ENCODE measurements around the gene STX1B.

STX1B gene

GRCh38 chr16:31007684-31008083, 2.8 kb downstream of the STX1B start:
- TF ChIP-seq CTCF (IDR thresholded peaks at IDR 0.05; ENCODE audit: low read length) (no peak), EZH2 (IDR thresholded peaks at IDR 0.05; ENCODE audit: borderline replicate concordance, low read length) (no peak)

GRCh38 chr16:31006589-31006988, 3.8 kb downstream of the STX1B start:
- no peak overlapping the region for H3K27ac ChIP-seq (ENCODE audit: low read depth, low read length, poor library complexity, severe bottlenecking)
- no peaks in the 10 kb centered on the region for H3K9me2 ChIP-seq (ENCODE audit: low read depth, low read length)
- H2AFZ ChIP-seq (ENCODE audit: low read length): no peak overlapping the region
- no peaks in the 10 kb centered on the region for H3K9me3 ChIP-seq (ENCODE audit: low read length)
- no peaks in the 10 kb centered on the region for H3K4me1 ChIP-seq (ENCODE audit: insufficient read depth, low read length, severe bottlenecking)
- no peak overlapping the region for H3K4me2 ChIP-seq (ENCODE audit: low read length)
- H4K20me1 ChIP-seq (ENCODE audit: insufficient read depth, low read length): no peaks in the 10 kb centered on the region
- no peaks in the 10 kb centered on the region for H3K79me2 ChIP-seq (ENCODE audit: insufficient read depth, low read length)
- no peak overlapping the region for H3K4me3 ChIP-seq (ENCODE audit: low read depth, low read length, poor library complexity, severe bottlenecking)
- H3K27me3 ChIP-seq (ENCODE audit: insufficient read depth, low read length): peaks cover 17% of the 10 kb centered on the region; the same call in 1 of the 2 replicates
- no peak overlapping the region for H3K9ac ChIP-seq (ENCODE audit: low read length)
- no peaks in the 10 kb centered on the region for H3F3A ChIP-seq (ENCODE audit: insufficient read depth, low read length)
- H3K36me3 ChIP-seq (ENCODE audit: insufficient read depth, low read length): no peaks in the 10 kb centered on the region
- no peak for TF ChIP-seq CTCF (IDR thresholded peaks at IDR 0.05; ENCODE audit: low read length)
- TF ChIP-seq EZH2 (IDR thresholded peaks at IDR 0.05; ENCODE audit: borderline replicate concordance, low read length): no peak

More at GRCh38 chr16:31007684-31008083, 2.8 kb downstream of the STX1B start:
- no peaks in the 10 kb centered on the region for H3F3A ChIP-seq (ENCODE audit: insufficient read depth, low read length)
- H3K9ac ChIP-seq (ENCODE audit: low read length): no peak overlapping the region
- H3K27ac ChIP-seq (ENCODE audit: low read depth, low read length, poor library complexity, severe bottlenecking): no peak overlapping the region
- H3K4me2 ChIP-seq (ENCODE audit: low read length): no peak overlapping the region
- no peaks in the 10 kb centered on the region for H3K79me2 ChIP-seq (ENCODE audit: insufficient read depth, low read length)
- no peaks in the 10 kb centered on the region for H3K36me3 ChIP-seq (ENCODE audit: insufficient read depth, low read length)
- no peaks in the 10 kb centered on the region for H3K4me1 ChIP-seq (ENCODE audit: insufficient read depth, low read length, severe bottlenecking)
- no peaks in the 10 kb centered on the region for H4K20me1 ChIP-seq (ENCODE audit: insufficient read depth, low read length)
- H3K4me3 ChIP-seq (ENCODE audit: low read depth, low read length, poor library complexity, severe bottlenecking): no peak overlapping the region
- H2AFZ ChIP-seq (ENCODE audit: low read length): no peak overlapping the region
- H3K9me3 ChIP-seq (ENCODE audit: low read length): no peaks in the 10 kb centered on the region
- peaks cover 17% of the 10 kb centered on the region; the same call in 1 of the 2 replicates for H3K27me3 ChIP-seq (ENCODE audit: insufficient read depth, low read length)
- H3K9me2 ChIP-seq (ENCODE audit: low read depth, low read length): no peaks in the 10 kb centered on the region

- Histone ChIP-seq H3K27ac (ENCODE audit: low read depth, low read length, poor library complexity, severe bottlenecking) (no peak overlapping the region), H3K9ac (ENCODE audit: low read length) (no peak overlapping the region), H3K4me3 (ENCODE audit: low read depth, low read length, poor library complexity, severe bottlenecking) (no peak overlapping the region), H3K4me2 (ENCODE audit: low read length) (no peak overlapping the region), H3F3A (ENCODE audit: insufficient read depth, low read length) (no peaks in the 10 kb centered on the region), H2AFZ (ENCODE audit: low read length) (no peak overlapping the region), H3K4me1 (ENCODE audit: insufficient read depth, low read length, severe bottlenecking) (no peaks in the 10 kb centered on the region), H3K79me2 (ENCODE audit: insufficient read depth, low read length) (no peaks in the 10 kb centered on the region), H3K36me3 (ENCODE audit: insufficient read depth, low read length) (no peaks in the 10 kb centered on the region), H3K9me3 (ENCODE audit: low read length) (no peaks in the 10 kb centered on the region), H3K9me2 (ENCODE audit: low read depth, low read length) (no peaks in the 10 kb centered on the region), H4K20me1 (ENCODE audit: insufficient read depth, low read length) (no peaks in the 10 kb centered on the region), H3K27me3 (ENCODE audit: insufficient read depth, low read length) (peaks cover 15% of the 10 kb centered on the region; the same call in 1 of the 2 replicates)
- no peak for TF ChIP-seq CTCF (IDR thresholded peaks at IDR 0.05; ENCODE audit: low read length)
- no peak for TF ChIP-seq EZH2 (IDR thresholded peaks at IDR 0.05; ENCODE audit: borderline replicate concordance, low read length)
Observed at GRCh38 chr16:31006086-31006385, 4.4 kb downstream of the STX1B start.
